HS-27A (cell line): ENCODE measurements around the gene ADGRE2.
"Not testable (repeated sequence)": the region's sequence is repeated elsewhere in the genome, so short reads cannot be mapped to it uniquely, and the experiment has no call there.

Experiments
- DNase-seq: peaks from one replicate; pipeline ENCODE4 v3.0.0-alpha.2; 2012; ENCODE audit warnings: low read depth, missing footprints

ADGRE2 gene

DNA sequence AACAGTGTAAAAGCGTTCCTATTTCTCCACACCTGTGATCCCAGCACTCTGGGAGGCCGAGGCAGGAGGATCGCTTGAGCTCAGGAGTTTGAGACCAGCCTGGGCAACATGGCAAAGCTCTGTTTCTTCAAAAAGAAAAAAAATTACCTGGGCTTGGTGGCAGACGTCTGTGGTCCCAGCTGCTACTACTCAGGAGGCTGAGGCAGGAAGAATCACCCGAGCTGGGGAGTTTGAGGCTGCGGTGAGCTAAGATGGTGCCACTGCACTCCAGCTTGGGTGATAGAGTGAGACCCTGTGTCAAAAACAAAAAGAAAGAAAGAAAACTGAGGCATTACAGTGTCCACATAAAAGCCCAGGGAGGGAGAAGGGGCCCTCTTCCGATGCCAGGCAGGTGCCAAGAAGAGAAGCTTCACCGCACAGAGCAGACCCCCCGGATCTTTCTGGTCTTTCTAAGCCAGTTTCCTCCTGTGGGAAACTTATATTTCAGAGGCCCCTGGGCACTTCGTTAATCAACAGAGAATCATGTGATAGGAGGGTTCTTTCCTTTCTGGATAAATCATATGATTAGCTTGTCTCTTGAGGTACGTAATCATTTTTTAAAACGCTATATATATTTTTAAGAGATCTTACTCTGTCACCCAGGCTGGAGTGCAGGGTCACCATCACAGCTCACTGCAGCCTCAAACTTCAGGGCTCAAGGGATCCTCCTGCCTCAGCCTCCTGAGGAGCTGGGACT is at the start of gene ADGRE2:
Gene ADGRE2, minus strand, starts transcription at position 451 of the 736 bp plus-strand sequence. CDS start 1,804 bp downstream, outside the sequence.
- not testable (repeated sequence) for DNase-seq

DNA sequence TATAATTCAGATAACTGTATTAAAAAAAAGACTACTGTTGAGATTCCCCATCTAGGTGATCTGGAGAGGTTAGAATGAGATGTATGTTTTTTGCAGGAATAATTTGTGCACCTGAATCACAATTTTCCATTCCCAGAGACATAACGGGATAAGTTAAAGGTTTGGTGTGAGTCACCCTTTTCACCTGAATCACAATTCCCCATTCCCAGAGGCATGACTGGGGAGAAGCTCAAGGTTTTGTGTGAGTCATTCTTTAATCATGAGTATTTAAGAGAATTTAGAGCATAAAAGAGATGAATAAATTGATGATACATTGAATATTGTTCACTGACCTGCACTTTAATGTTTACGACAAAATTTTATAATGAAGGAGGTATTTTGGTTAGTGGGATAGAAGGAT is 47.6 kb upstream of the ADGRE2 start:
- DNase-seq: no peak

DNA sequence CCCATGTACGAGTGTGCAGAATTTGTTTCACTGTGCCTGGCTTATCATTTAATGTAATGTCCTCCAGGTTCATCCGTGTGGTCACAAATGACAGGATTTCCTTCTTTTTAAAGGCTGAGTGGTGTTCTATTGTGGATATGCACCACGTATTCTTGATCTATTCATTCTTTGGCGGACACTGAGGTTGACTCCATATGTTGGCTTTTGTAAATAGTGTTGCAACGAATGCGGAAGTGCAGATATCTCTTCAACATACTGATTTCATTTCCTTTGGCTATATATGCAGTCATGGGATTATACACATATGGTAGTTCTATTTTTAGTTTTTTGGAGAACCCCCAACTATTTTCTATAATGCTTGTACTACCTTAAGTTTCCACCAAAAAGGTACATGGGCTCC is 43.6 kb upstream of the ADGRE2 start:
- DNase-seq: no peak

DNA sequence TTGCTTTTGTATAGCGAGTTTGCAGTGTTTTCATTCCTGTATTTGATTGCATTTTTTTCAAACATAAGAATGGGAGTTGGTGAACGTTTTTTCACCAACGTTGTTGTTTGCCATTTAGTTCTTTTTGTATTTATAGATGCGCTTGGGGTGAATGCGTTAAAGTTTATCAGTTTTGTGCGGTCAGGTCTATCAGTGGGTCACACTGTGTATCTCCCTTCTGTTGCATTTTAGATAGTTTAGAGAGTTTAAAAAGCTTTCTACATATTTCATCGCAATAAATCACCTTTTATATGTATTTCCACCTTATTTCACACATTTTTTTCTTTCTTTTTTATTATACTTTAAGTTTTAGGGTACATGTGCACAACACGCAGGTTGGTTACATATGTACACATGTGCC is 40.2 kb upstream of the ADGRE2 start:
- DNase-seq: no peak

- no peak for DNase-seq
Measured at GRCh38 chr19:14817052-14817451, 38.7 kb upstream of the ADGRE2 start.

GRCh38 chr19:14814982-14815652 is 36.8 kb upstream of the ADGRE2 start:
- DNase-seq: no peak

- DNase-seq: no peak
Measured at GRCh38 chr19:14809272-14810057, 31.1 kb upstream of the ADGRE2 start.

DNA sequence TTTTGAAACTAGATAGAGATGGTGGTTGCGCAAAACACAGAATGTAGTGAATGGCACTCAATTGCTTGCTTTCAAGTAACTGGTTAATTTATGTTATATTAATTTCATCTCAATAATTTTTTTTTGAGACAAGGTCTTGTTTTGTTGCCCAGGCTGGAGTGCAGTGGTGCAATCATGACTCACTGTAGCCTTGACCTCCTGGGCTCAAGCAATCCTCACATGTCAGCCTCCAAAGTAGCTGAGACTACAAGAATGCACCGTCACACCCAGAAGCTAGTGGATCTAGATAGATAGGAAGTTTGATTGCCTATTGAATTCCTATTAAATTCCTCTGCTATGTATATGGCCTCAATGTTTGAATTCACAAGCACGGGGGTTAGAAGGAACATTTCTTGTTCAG is 26.4 kb upstream of the ADGRE2 start:
- no peak for DNase-seq

DNA sequence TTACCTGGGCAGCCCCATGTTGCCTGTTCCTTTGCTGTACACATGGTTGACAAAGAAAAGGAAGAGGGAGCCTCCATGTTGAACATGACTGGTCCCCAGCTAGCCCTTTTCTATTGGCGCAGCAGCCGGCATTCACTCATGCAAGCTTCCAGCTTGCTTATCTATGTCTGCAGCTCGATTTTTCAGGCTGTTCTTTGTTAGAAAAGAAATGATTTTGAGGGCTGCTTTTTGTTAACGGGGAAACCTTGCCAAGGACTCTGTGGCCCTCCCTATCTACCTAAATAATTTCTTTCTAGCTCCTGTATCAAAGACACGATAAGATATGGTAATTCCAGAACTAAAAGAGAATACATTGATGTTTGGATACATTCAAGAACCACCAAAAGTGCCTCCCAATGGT is 20.4 kb upstream of the ADGRE2 start:
- no peak for DNase-seq

GRCh38 chr19:14796021-14796420 is 17.7 kb upstream of the ADGRE2 start:
- no peak for DNase-seq

- DNase-seq: no peak
Measured at GRCh38 chr19:14795078-14795721, 16.8 kb upstream of the ADGRE2 start.

DNA sequence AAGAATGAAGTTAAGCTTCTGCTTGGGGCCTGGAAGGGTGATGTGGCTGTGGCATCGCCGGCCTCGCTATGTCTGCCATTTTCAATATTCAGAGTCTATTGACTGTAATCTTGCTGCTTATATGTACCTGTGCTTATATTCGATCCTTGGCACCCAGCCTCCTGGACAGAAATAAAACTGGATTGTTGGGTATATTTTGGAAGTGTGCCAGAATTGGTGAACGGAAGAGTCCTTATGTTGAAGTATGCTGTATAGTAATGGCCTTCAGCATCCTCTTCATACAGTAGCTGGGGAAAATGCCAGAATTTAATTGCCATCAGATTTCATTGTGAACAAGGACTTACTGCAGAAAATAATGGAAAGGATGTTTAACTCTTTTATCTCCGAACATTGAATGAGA is 13.9 kb upstream of the ADGRE2 start:
- not testable (repeated sequence) for DNase-seq

DNA sequence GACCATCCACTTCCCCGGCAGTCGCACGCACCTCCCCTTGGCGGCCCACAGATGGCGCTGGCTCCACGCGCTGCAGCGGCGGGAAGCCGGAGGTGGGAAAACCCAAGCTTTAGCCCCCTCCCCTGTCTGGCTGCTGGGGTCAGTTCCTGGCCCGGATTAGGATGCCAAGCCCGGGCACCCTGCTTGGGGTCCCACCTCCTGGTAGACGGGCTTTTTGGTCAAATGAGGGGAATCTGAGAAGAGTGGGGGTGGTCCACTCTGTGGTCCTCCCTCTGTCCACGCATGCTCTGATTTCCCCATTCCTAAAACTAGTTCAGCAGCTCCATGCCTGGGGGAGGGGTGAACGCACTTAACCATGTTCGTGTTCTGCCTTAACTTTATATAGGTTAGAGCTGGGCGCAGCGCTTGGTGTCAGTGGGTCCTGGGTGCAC is 8.1 kb upstream of the ADGRE2 start:
- no peak for DNase-seq

- DNase-seq: not testable (repeated sequence)
Measured at GRCh38 chr19:14785102-14785793, 6.9 kb upstream of the ADGRE2 start.

GRCh38 chr19:14784730-14785101 is 6.4 kb upstream of the ADGRE2 start:
- not testable (repeated sequence) for DNase-seq

DNA sequence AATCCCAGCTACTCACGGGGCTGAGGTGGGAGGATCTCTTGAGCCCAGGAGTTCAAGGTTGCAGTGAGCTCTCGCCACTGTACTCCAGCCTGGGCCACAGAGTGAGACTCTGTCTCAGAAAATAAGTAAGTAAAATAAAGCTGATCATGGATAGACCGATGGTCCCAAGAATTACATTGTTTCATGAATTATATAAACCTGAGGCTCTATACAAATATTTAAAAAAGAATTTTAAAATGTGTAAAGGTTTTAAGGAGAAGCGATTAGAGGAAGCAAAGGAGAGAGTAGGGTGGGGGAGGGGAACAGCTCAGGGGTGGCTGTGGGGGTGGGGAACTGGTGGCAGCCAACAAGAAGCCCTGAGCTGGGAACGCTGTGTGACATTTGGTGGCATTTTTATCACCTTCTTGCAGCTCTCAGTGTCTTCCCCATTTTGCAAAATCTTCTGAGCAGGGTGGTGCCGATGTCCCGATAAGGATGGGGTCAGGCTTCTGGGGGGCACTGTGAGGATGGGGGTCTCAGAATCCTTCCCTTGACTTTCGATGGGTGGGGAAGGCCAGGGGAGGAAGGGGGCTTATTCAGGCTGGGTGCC is 5.1 kb upstream of the ADGRE2 start:
- not testable (repeated sequence) for DNase-seq

DNA sequence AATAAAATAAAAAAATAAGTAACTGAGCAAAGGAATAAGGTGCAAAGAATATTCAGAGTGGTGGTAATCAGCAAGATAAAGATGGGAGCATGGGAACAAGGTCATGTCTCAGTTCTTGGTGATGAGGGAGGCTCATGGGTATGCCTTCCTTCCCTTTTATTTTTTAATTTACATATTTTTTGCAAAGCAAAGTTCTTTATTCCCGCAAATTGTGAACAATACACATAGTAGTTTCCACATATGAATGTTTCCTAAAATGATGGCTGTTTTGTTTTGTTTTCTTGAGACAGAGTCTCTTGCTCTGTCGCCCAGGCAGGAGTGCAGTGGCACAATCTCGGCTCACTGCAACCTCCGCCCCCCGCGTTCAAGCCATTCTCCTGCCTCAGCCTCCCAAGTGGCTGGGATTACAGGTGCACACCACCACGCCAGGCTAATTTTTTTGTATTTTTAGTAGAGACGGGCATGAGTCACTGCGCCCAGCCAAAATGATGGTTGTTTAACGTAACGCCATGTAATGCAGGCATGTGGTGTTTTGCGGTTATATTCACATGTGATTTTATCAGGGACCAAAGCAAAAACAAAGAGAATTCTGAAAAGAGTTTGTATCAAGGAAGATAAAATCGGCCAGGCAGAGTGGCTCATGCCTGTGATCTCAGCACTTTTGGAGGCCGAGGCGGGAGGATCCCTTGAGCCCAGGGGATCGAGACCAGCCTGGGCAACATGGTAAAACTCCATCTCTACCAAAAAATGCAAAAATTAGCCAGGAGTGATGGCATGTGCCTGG is 4.5 kb upstream of the ADGRE2 start:
- no peak for DNase-seq

GRCh38 chr19:14781713-14782536 is 3.6 kb upstream of the ADGRE2 start:
- not testable (repeated sequence) for DNase-seq

- not testable (repeated sequence) for DNase-seq
Measured at GRCh38 chr19:14780622-14781225, 2.4 kb upstream of the ADGRE2 start.
